ENCODE data around the gene HOXB4.
"Not testable (repeated sequence)": the region's sequence is repeated elsewhere in the genome, so short reads cannot be mapped to it uniquely, and the experiment has no call there.

Gene HOXB4

GRCh38 chr17:48546924-48547807 lies 31.0 kb downstream of the HOXB4 start:
- DNase-seq (ENCODE audit: low read depth): no peak

GRCh38 chr17:48546137-48546923 lies 31.8 kb downstream of the HOXB4 start:
- no peak for DNase-seq (ENCODE audit: low read depth)

GRCh38 chr17:48545539-48545938 lies 32.6 kb downstream of the HOXB4 start:
- DNase-seq (ENCODE audit: low read depth): no peak

GRCh38 chr17:48545022-48545375 lies 33.2 kb downstream of the HOXB4 start, which contains the start of gene HOXB2:
HOXB2 (minus strand) TSS chr17:48545109; CDS start chr17:48544911, 198 bp downstream.
- DNase-seq (ENCODE audit: low read depth): no peak

- DNase-seq (ENCODE audit: low read depth): no peak
Observed at GRCh38 chr17:48544349-48545021, 33.7 kb downstream of the HOXB4 start.

GRCh38 chr17:48543854-48544348 lies 34.2 kb downstream of the HOXB4 start:
- DNase-seq (ENCODE audit: low read depth): peak; percentile 20

- DNase-seq (ENCODE audit: low read depth): peak; percentile 27
Observed at GRCh38 chr17:48543107-48543853, 34.9 kb downstream of the HOXB4 start.

GRCh38 chr17:48542698-48543106 lies 35.4 kb downstream of the HOXB4 start:
- no peak for DNase-seq (ENCODE audit: low read depth)

GRCh38 chr17:48542114-48542656 lies 36.0 kb downstream of the HOXB4 start:
- DNase-seq (ENCODE audit: low read depth): no peak

GRCh38 chr17:48541577-48542113 lies 36.5 kb downstream of the HOXB4 start:
- peak; percentile 14 for DNase-seq (ENCODE audit: low read depth)

GRCh38 chr17:48541036-48541576 lies 37.0 kb downstream of the HOXB4 start:
- DNase-seq (ENCODE audit: low read depth): no peak

GRCh38 chr17:48540213-48540612 lies 37.9 kb downstream of the HOXB4 start:
- no peak for DNase-seq (ENCODE audit: low read depth)

GRCh38 chr17:48539177-48539576 lies 39.0 kb downstream of the HOXB4 start:
- no peak for DNase-seq (ENCODE audit: low read depth)

- DNase-seq (ENCODE audit: low read depth): no peak
Observed at GRCh38 chr17:48537316-48537715, 40.8 kb downstream of the HOXB4 start.

GRCh38 chr17:48535793-48536559 lies 42.2 kb downstream of the HOXB4 start:
- DNase-seq (ENCODE audit: low read depth): not testable (repeated sequence)

- DNase-seq (ENCODE audit: low read depth): no peak
Observed at GRCh38 chr17:48532261-48532660, 45.9 kb downstream of the HOXB4 start.

GRCh38 chr17:48530887-48531272 lies 47.3 kb downstream of the HOXB4 start, which contains the start of gene HOXB1:
HOXB1 (minus strand) TSS chr17:48531011; CDS start chr17:48530904, 107 bp downstream.
- DNase-seq (ENCODE audit: low read depth): no peak

GRCh38 chr17:48530208-48530886 lies 47.8 kb downstream of the HOXB4 start:
- DNase-seq (ENCODE audit: low read depth): no peak

- no peak for DNase-seq (ENCODE audit: low read depth)
Observed at GRCh38 chr17:48529683-48530009, 48.5 kb downstream of the HOXB4 start.
